HG02588 (cell line): Measurements from ENCODE around the gene PRIM2.
"Not testable (repeated sequence)": the region's sequence is repeated elsewhere in the genome, so short reads cannot be mapped to it uniquely, and the experiment has no call there.

Experiments
- ATAC-seq: cut with Tn5 transposase; IDR thresholded peaks from one replicate; pipeline ENCODE4 v1.9.1; 2021; ENCODE audit warnings: mild to moderate bottlenecking, moderate library complexity; ENCODE audit not compliant: unreplicated experiment

PRIM2 gene

DNA sequence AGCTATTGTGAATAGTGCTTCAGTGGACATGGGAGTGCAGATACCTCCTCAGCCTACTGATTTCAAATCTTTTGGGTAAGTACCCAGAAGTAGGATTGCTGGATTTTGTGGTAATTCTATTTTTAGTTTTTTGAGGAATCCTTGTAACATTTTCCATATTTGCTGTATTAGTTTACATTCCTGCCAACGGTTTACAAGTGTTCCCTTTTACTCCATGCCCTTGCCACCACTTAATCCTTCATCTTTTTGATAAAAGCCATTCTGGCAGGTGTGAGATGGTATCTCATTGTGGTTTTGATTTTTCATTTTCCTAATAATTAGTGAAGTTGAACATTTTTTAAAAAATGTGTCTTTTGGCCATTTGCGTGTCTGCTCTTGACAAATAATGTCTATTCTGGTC is 125.8 kb downstream of the PRIM2 start:
- ATAC-seq, result not testable (repeated sequence)

GRCh38 chr6:57444787-57445186 is 127.4 kb downstream of the PRIM2 start:
- ATAC-seq, result not testable (repeated sequence)

DNA sequence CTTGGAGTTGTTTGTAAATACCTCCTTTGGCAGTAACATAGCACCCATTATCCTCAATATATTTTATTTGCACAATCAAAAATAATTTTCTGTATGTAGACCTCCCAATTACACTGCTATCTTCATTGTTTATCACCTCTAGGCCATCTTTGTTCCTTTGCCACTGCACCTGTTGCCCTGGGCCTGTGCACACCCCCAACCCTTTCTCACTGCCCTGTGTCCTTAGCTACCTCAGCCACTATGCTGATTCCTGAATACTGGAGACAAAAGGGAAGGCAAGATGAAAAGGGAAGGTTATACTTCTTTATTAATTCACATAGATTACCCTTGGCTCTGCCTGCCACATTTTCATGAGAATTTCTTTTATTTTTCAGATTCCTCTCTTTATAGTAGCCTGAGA is 127.9 kb downstream of the PRIM2 start:
- ATAC-seq, result peak; percentile 38

DNA sequence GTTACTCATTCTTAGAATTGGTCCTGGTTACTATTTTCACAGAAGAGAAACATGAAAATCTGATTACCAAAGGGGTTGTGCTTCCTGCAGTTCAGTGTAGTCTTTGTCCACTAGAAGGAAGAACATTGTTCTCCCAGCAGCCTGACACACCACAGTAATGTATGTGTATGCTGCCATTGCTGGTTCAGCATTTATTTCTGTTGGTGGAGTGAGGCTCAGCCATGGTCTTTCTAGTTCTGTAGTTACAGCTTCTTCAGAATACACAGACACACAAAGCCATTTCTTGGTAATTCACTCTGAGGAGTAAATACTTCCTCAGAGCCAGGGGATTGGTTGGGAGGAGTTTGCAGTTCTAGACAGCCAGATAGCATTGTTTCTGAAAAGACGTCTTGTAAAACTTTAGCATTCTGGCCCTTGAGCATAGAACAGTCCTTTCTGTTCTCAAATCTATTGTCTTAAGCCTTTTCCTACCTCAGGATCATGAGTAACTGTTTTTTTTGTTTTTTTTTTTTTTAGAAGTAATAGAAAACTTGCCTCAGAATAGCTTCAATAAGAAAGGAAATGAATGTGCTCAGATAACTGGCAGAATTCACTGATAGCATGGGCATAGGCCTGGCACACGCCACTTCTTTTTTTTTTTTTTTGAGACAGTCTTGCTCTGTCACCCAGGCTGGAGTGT is 128.5 kb downstream of the PRIM2 start:
- ATAC-seq, result peak; percentile 58

DNA sequence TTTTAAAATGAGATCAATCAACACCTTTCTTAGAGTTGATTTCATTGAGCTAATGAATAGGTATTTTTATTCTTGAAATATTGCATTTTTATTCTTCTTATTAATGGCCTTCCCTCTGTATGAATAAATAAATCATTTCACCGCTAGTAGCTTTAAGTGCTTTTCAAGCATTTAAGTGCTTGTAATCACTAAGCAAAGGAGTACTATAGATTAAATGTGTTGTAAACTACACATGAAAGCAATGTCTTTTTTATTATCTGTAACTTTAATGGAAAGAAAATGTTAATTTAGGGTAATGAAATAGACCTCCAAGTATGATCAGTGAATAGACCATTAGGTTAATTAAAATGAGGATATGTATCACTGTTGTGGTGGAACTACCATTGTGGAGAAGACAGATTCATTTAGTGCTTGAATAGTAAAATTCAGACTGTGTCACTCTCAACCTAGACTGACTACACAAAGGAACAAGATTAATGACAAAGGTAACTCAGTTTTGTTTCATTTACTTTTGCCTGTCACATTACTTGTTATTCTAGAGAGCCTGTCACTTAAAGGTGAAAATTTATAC is 132.2 kb downstream of the PRIM2 start:
- ATAC-seq, result not testable (repeated sequence)

GRCh38 chr6:57459781-57460180 is 142.4 kb downstream of the PRIM2 start:
- not testable (repeated sequence) for ATAC-seq

DNA sequence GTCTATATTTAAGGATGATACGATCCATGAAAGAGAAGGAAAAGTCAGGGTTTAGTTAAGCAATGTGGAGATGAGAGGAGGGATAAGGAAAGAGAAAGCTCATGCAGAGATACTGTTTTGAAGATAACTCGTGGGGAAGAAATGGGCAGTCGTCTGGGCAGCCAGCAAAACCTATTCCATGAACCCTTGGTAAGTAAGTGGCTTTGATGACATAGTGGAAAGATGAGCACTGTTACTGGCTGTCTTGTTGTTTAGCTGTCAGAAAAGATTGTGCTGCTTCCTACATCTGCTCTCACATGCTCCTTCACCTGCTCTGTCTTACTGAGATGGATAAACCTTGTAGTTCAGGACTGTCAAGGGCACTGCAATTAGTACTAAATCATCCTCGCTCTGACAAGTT is 143.6 kb downstream of the PRIM2 start:
- ATAC-seq, result not testable (repeated sequence)

- not testable (repeated sequence) for ATAC-seq
Measured at GRCh38 chr6:57463809-57464208, 146.4 kb downstream of the PRIM2 start.

- ATAC-seq, result not testable (repeated sequence)
Measured at GRCh38 chr6:57465968-57466367, 148.5 kb downstream of the PRIM2 start.

DNA sequence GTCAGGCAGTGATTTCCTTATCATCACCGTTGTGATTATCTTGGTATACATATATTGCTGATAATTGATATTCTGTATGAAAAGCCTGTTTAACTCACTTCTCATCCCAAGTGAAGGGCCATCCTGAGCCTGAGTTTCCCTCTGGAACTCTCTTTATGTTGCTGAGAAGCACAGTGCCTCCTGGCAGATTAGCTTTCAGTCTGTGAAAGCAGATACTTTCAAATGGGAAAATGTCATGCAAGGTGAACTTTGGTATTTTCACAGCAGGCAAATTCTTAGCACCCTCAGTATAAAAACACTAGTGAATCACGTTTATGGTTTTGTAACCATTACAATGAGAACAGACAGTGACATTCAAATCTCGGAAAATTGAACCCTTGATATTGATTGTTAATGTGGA is 151.6 kb downstream of the PRIM2 start:
- no peak for ATAC-seq

GRCh38 chr6:57470148-57470547 is 152.7 kb downstream of the PRIM2 start:
- not testable (repeated sequence) for ATAC-seq

- not testable (repeated sequence) for ATAC-seq
Measured at GRCh38 chr6:57471314-57471864, 154.0 kb downstream of the PRIM2 start.

- not testable (repeated sequence) for ATAC-seq
Measured at GRCh38 chr6:57472861-57473362, 155.5 kb downstream of the PRIM2 start.

GRCh38 chr6:57474862-57475475 is 157.5 kb downstream of the PRIM2 start:
- not testable (repeated sequence) for ATAC-seq

DNA sequence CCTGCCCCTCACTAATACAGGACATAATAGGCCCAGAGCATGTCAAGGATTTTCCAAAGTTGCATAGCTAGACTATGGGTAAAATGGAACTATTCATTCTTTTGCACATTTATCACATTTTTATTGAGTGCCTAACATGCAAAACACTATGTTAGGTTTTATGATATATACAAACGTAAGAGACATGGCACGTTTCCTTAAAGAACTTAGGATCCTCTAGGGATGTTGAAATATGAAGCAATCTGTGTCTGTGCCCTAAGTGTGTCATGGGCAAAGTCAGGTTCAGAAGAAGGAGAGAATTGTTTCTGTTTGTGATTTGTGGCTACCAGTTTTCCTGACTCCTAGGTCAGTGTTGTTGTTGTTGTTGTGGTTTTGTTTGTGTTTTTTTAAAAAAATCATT is 158.2 kb downstream of the PRIM2 start:
- not testable (repeated sequence) for ATAC-seq

- ATAC-seq, result not testable (repeated sequence)
Measured at GRCh38 chr6:57480194-57480593, 162.8 kb downstream of the PRIM2 start.

- ATAC-seq, result not testable (repeated sequence)
Measured at GRCh38 chr6:57481121-57481520, 163.7 kb downstream of the PRIM2 start.

- ATAC-seq, result not testable (repeated sequence)
Measured at GRCh38 chr6:57482471-57482870, 165.0 kb downstream of the PRIM2 start.

GRCh38 chr6:57486494-57487081 is 169.2 kb downstream of the PRIM2 start:
- not testable (repeated sequence) for ATAC-seq

DNA sequence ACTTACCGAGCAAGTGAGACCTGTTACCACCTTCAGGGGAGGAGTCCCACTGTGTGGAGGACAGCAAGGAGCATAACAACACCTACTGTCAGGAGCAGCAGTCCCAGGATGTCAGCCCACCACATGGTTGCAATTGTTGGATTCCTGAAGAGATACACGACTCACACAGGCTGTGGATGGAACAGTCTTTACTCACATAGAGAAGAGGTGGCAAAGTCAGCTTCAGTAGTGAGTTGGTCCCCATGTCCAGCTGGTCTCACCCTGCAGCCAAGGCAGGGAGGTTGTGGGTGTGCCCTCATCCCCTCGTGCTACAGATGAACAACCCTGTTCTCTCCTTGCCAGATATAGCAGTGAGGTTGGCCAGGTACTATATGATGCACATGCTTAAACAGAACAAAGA is 171.1 kb downstream of the PRIM2 start:
- ATAC-seq, result not testable (repeated sequence)

DNA sequence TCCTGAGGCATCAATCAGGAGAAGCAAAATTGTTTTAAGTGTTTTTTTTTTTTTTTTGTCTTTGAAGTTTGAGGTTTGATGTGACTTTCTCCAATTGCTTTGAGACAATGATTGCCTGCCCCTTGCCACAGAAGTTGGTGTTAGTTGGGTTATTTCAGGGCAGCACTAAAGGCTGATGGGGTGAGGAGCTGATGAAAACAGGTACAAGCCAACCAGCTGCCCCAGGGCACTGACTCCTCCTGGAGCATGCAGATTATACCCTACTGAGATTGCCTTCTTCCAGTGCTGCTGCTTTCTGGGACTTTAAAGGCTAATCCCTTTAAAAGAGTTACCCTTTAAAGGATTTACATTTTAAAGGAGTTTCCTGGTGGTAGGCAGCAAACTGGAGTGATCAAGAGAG is 172.5 kb downstream of the PRIM2 start:
- ATAC-seq, result not testable (repeated sequence)
